Lower leg skin (tissue), 4 donors: ENCODE measurements around the gene RBMS2. TPM values are rescaled to one million over a fixed set of nuclear protein-coding genes. Genes with fewer than 3 reads are reported as not detected.

Experiments used
- DNase-seq, 2 donors: peaks; one replicate each; pipeline ENCODE4 v3.0.0-alpha.2; 2019; ENCODE audit warnings: low spot score in 2 of 2
- H3K4me3 ChIP-seq: fragments of 200-600 bp; sonication (generic); 2 replicates; pipeline ENCODE4 v1.5.1; 2017; ENCODE audit warnings: mild to moderate bottlenecking, low read depth; ENCODE audit not compliant: poor library complexity, severe bottlenecking
- CTCF ChIP-seq, 3 donors: fragments of 450-650 bp; IDR thresholded peaks; one replicate each; pipeline ENCODE4 v1.5.1; 2016; ENCODE audit warnings: antibody characterized with exemption in 3 of 3, mild to moderate bottlenecking in 3 of 3, moderate library complexity in 2 of 3
- POLR2A ChIP-seq, 2 donors: fragments of 450-650 bp; IDR thresholded peaks; one replicate each; pipeline ENCODE4 v1.6.1; 2016 to 2017; ENCODE audit warnings: antibody characterized with exemption in 2 of 2, mild to moderate bottlenecking in 1 of 2, moderate library complexity in 1 of 2
- WGBS, 2 donors: methylation state at CpG; one replicate each; pipeline ENCODE4 v1.1.5; 2018; 5-methylcytosine and 5-hydroxymethylcytosine counted together
- intact Hi-C: fragments of 100-400 bp; cut with DNase I; formaldehyde crosslinking; loops from one replicate; pipeline ENCODE4 v1.15.0; 2023; ENCODE audit warnings: low total_unique reads
- total RNA-seq, 4 donors: library from RNA; depleted of rRNA; stranded (reverse); fragments of >200 nt; gene quantifications; one replicate each; pipeline ENCODE4 v1.1.0, GENCODE V29; 2016

Gene RBMS2
- total RNA-seq, 4 donors from 2014 or later = 12.7 to 14.9 (median 13.7) TPM

- no peak overlapping the region for H3K4me3 ChIP-seq
- intact Hi-C loops = no loop called here
- 80 to 89% methylated on average over 10 of the region's 10 CpGs for WGBS, 2 donors
- no peak for DNase-seq
- no peak for TF ChIP-seq POLR2A (IDR thresholded peaks at IDR 0.05)
- no peak for TF ChIP-seq CTCF (IDR thresholded peaks at IDR 0.05)
Measured at GRCh38 chr12:56581418-56582145, 60.0 kb downstream of the RBMS2 start.

- no peak overlapping the region for H3K4me3 ChIP-seq
- no peak for TF ChIP-seq POLR2A (IDR thresholded peaks at IDR 0.05)
- TF ChIP-seq CTCF (IDR thresholded peaks at IDR 0.05) = no peak
- 82 to 88% methylated on average over 4 of the region's 4 CpGs for WGBS, 2 donors
- DNase-seq = no peak
- intact Hi-C loops = no loop called here
Measured at GRCh38 chr12:56585098-56585497, 63.5 kb downstream of the RBMS2 start.

- 31 to 56% methylated on average over 1 of the region's 1 CpG for WGBS, 2 donors
- no peak for DNase-seq
- H3K4me3 ChIP-seq = no peak overlapping the region
- intact Hi-C loops = no loop called here
- no peak for TF ChIP-seq POLR2A (IDR thresholded peaks at IDR 0.05)
- no peak for TF ChIP-seq CTCF (IDR thresholded peaks at IDR 0.05)
Measured at GRCh38 chr12:56589783-56590182, 68.2 kb downstream of the RBMS2 start.

- intact Hi-C loops = no loop called here
- 44 to 48% methylated on average over 3 of the region's 3 CpGs for WGBS, 2 donors
- TF ChIP-seq CTCF (IDR thresholded peaks at IDR 0.05) (no peak), POLR2A (IDR thresholded peaks at IDR 0.05) (no peak)
- H3K4me3 ChIP-seq = no peak overlapping the region
- no peak for DNase-seq
Measured at GRCh38 chr12:56590237-56590830, 68.7 kb downstream of the RBMS2 start.

- intact Hi-C loops = no loop called here
- no peak overlapping the region for H3K4me3 ChIP-seq
- WGBS, 2 donors = 85% methylated on average over 5 of the region's 5 CpGs
- no peak for DNase-seq
- TF ChIP-seq POLR2A (IDR thresholded peaks at IDR 0.05) = no peak
- no peak for TF ChIP-seq CTCF (IDR thresholded peaks at IDR 0.05)
Measured at GRCh38 chr12:56591126-56591525, 69.5 kb downstream of the RBMS2 start.
